ENCODE results near the gene SERPINI1.

Gene SERPINI1

DNA sequence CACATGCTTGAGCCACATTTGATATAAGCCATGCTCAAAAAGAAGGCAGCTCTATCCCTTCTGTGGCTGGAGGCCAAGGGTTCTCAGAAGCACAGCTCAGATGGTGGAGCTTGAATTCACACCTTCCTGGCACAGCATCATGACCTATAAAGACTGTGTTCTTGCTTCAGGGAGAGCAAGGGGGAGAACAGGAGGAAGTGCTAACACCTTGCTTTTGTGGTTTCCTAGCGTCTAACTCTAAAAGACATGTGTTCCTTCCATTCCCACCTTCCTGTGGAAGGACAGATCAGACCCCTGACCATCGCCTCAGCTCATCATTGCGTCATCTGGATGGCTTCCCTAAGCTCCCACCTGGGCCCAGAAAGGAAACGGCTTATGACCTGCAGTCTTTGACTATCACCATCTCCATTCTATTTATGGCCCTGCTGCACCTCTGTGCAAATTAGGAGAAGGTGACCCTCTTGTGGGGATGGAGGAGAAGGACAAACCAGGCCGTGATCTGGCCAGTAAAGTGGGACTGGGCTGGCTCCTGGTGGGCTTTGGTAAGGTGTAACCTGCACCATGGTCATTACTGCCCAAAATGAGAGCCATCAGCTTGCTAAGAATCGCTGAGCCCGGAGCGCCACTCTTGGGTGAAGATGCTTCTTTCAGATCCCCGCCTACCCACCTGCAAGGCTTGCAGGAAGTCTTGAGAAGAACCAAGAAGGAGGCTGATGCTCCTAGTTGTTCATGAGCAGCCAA, 128.5 kb downstream of the SERPINI1 start:
- no peak overlapping the region for H3K27ac ChIP-seq
- TF ChIP-seq, protein P1, sequence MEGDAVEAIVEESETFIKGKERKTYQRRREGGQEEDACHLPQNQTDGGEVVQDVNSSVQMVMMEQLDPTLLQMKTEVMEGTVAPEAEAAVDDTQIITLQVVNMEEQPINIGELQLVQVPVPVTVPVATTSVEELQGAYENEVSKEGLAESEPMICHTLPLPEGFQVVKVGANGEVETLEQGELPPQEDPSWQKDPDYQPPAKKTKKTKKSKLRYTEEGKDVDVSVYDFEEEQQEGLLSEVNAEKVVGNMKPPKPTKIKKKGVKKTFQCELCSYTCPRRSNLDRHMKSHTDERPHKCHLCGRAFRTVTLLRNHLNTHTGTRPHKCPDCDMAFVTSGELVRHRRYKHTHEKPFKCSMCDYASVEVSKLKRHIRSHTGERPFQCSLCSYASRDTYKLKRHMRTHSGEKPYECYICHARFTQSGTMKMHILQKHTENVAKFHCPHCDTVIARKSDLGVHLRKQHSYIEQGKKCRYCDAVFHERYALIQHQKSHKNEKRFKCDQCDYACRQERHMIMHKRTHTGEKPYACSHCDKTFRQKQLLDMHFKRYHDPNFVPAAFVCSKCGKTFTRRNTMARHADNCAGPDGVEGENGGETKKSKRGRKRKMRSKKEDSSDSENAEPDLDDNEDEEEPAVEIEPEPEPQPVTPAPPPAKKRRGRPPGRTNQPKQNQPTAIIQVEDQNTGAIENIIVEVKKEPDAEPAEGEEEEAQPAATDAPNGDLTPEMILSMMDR (conservative IDR thresholded peaks at IDR 0.05) = no peak

DNA sequence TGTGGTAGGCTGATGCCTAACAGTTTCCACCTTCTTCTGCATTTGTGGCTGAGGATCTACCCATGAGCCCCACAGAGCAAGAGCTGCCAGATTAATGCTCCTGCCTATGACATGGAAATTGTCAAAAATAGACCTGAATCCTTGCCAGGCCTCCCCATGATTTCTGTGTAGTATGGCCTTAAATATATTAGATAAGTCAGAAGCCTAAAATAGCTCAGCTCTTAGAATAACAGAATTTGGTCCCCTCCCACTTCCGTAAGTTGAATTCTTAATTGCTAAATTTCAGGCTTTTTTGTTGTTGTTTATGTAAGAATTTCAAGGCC, 129.0 kb downstream of the SERPINI1 start:
- TF ChIP-seq, protein P1 (conservative IDR thresholded peaks at IDR 0.05) = no peak
- no peak for TF ChIP-seq ZFX (IDR thresholded peaks at IDR 0.05)

DNA sequence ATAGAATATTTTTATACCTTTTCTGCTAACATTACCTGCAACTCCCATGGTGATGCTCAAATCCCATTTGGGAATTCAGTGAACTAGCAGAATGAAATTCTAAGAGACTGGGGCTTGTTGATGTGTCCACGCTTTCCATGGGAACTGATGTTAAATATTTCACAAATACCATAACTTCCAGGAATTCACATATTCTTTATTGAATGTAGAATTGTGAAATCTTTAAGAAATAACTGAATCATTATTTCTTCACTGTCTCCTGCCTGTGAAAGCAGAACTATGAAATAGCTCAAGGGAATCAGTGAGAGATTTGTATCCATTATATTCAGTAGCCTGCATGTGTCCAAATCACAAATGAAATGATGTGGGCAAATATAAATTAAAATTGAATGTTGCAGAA, 130.8 kb downstream of the SERPINI1 start:
- no peak overlapping the region for H3K27ac ChIP-seq
- TF ChIP-seq, protein P1 (conservative IDR thresholded peaks at IDR 0.05) = no peak

More for the DNA sequence above, 129.0 kb downstream of the SERPINI1 start:
- no peak overlapping the region for H3K27ac ChIP-seq

DNA sequence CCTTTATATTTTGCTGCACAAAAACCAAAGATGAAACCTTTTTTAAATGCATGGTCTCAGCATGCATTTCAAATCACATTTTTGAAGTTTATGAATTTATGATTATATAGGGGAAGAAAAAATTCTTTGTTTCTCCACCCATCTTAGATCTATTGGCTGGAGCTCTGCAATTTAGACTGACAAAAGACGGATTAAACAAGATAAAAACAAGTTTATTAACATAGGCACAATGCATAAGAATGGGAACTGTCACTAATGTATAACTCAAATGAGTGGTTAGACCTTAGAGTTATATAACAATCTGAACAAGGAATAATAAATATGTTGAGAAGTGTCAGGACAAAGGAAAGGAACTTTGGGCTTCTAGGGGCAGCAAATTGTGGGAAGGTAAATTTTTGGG, 132.5 kb downstream of the SERPINI1 start:
- H3K27ac ChIP-seq = no peak overlapping the region
- TF ChIP-seq, protein P1 (conservative IDR thresholded peaks at IDR 0.05) = no peak
- TF ChIP-seq ZFX (IDR thresholded peaks at IDR 0.05) = no peak

DNA sequence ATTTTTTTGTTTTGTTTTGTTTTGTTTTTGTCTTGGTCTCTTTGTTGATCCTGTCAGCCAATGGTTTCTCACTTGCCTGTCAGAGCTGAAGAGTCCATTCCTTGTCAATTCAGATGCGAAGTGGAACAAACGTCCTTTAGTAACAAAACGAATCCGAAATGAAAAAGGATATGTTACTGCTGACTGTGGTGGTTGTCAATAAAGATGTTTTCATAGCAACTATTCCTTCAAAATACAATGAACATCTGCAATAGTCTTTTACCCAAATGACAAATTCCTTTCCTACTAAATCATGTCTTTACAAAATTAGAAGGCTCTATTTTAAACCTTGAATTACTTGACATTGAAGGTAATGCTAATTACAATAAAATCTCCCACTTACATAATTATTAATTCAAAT, 134.7 kb downstream of the SERPINI1 start:
- TF ChIP-seq, protein P1 (conservative IDR thresholded peaks at IDR 0.05) = no peak
- no peak for TF ChIP-seq ZFX (IDR thresholded peaks at IDR 0.05)
- no peak overlapping the region for H3K27ac ChIP-seq

DNA sequence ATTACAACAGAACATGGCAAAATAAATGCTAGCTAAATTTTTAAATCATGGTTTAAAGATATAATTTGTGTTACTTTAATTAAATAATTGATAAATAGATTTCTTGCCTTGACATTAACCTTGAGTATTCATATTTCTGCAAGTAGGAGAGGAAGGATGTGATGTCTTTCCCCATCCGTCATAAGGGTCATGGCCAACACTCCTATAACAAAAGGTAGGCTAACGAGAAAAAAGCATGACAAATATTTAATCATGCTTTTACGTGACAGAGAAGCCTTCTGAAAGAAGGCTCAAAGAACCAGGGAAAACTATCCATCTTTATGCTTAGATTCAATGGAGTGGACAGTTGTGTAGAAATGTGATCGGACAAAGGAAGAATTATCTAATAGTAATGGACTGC, 135.2 kb downstream of the SERPINI1 start:
- TF ChIP-seq, protein P1 (conservative IDR thresholded peaks at IDR 0.05) = no peak
- no peak for TF ChIP-seq ZFX (IDR thresholded peaks at IDR 0.05)
- H3K27ac ChIP-seq = no peak overlapping the region

DNA sequence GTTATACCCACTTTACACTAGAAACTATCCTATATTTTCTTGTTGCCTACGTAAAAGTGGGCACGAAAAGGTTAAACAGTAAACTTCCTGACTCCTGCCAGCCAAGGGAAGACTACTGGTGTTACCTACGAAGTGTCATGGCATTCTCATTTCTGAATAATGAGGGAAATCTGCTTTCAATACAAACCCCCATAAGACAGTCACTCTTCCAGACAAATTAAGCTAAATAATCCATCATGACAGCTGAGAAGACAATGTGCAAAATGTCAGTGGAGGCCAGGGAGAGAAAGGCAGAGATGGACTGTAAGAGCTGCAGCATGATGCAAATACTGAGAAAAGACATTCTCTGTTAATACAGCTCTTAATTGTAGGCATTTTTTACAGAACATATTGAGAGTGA, 136.5 kb downstream of the SERPINI1 start:
- TF ChIP-seq, protein P1 (conservative IDR thresholded peaks at IDR 0.05) = no peak
- TF ChIP-seq ZFX (IDR thresholded peaks at IDR 0.05) = no peak
- H3K27ac ChIP-seq = no peak overlapping the region

Data from C4-2B (cell line).